Ascending aorta (tissue), 2 donors: ENCODE measurements around the gene CTSZ. TPM values are rescaled to one million over a fixed set of nuclear protein-coding genes. Genes with fewer than 3 reads are reported as not detected.

Experiments
- DNase-seq, 2 donors: peaks; one replicate each; pipeline ENCODE4 v3.0.0-alpha.2; 2019; ENCODE audit warnings: low spot score in 2 of 2
- H3K27ac ChIP-seq, 2 donors: fragments of 200-600 bp; sonication (generic); one replicate each; pipeline ENCODE4 v1.5.1; 2016 to 2017; ENCODE audit warnings: mild to moderate bottlenecking in 1 of 2
- H3K27me3 ChIP-seq: fragments of 200-600 bp; sonication (generic); one replicate; pipeline ENCODE4 v1.5.1; 2017
- H3K36me3 ChIP-seq, 2 donors: fragments of 200-600 bp; sonication (generic); one replicate each; pipeline ENCODE4 v1.5.1; 2016
- H3K4me1 ChIP-seq, 2 donors: fragments of 200-600 bp; sonication (generic); one replicate each; pipeline ENCODE4 v1.5.1; 2016 to 2017; ENCODE audit warnings: mild to moderate bottlenecking in 1 of 2
- H3K4me3 ChIP-seq, 2 donors: fragments of 200-600 bp; sonication (generic); one replicate each; pipeline ENCODE4 v1.5.1; 2016 to 2017; ENCODE audit warnings: mild to moderate bottlenecking in 1 of 2
- H3K9me3 ChIP-seq, 2 donors: fragments of 200-600 bp; sonication (generic); one replicate each; pipeline ENCODE4 v1.5.1; 2016
- intact Hi-C: fragments of 100-400 bp; cut with DNase I; formaldehyde crosslinking; loops from one replicate; pipeline ENCODE4 v1.15.1; 2023
- total RNA-seq: library from RNA; depleted of rRNA; stranded (reverse); fragments of >200 nt; gene quantifications from one replicate; pipeline ENCODE4 v1.1.0, GENCODE V29; 2016
- TF ChIP-seq, protein P1 (sequence below), 3 experiments: fragments of 200-600 bp in 2 of 3; fragments of 450-650 bp in 1 of 3; sonication (generic) in 2 of 3; IDR thresholded peaks; one replicate each; pipeline ENCODE4 v1.5.1; 2016 to 2019; ENCODE audit warnings: antibody characterized with exemption in 3 of 3, mild to moderate bottlenecking in 1 of 3, moderate library complexity in 1 of 3

The CTSZ gene
- total RNA-seq, 1 donor from 2014 or later: 342 TPM

- intact Hi-C loops: loop anchor here (5.0 kb wide), 1 partner anchor 943 kb away; no protein-coding TSS in a partner anchor
- TF ChIP-seq, protein P1, sequence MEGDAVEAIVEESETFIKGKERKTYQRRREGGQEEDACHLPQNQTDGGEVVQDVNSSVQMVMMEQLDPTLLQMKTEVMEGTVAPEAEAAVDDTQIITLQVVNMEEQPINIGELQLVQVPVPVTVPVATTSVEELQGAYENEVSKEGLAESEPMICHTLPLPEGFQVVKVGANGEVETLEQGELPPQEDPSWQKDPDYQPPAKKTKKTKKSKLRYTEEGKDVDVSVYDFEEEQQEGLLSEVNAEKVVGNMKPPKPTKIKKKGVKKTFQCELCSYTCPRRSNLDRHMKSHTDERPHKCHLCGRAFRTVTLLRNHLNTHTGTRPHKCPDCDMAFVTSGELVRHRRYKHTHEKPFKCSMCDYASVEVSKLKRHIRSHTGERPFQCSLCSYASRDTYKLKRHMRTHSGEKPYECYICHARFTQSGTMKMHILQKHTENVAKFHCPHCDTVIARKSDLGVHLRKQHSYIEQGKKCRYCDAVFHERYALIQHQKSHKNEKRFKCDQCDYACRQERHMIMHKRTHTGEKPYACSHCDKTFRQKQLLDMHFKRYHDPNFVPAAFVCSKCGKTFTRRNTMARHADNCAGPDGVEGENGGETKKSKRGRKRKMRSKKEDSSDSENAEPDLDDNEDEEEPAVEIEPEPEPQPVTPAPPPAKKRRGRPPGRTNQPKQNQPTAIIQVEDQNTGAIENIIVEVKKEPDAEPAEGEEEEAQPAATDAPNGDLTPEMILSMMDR (IDR thresholded peaks at IDR 0.05): no peak
- Histone ChIP-seq H3K4me3 (no peak overlapping the region), H3K9me3 (no peaks in the 10 kb centered on the region), H3K36me3 (peaks cover 87 to 97% of the 10 kb centered on the region in 2 donors), H3K27ac (peak overlapping the region in 1 of 2 donors; percentile 2), H3K4me1 (no peaks in the 10 kb centered on the region), H3K27me3 (no peaks in the 10 kb centered on the region)
- no peak for DNase-seq
These were observed 12.5 kb downstream of the CTSZ start for GRCh38 chr20:58994390-58995159.

DNA sequence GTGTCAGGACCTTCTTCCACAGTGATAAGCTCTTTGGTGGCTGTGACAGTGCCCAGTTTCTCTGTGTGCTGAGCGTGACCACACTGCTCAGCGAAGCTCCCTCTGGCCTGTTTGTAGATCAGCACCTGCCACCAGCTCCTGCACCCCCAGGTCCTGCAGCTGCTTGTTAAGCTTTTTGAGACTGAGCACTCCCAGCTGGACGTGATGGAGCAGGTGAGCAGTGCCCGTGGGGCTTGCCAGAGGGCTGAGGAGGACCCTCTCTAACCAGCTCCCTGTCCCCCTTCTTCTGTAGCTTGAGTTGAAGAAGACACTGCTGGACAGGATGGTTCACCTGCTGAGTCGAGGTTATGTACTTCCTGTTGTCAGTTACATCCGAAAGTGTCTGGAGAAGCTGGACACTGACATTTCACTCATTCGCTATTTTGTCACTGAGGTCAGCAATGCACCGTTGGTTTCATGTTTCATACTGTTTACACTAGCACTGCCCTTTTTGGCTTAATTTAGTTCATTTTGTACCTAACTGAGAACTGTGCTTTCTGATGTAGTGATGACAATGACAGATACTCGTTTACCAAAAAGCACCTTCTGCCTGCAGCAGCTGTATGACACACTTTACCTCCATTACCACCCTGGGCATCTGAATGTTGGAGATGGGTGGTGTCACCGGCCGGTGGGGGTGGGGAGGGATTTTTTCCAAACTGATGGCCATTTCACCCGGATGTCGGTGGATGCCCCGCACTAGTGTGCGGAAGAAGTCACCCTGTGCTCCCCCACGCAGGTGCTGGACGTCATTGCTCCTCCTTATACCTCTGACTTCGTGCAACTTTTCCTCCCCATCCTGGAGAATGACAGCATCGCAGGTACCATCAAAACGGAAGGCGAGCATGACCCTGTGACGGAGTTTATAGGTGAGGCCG, 13.5 kb downstream of the CTSZ start:
- peaks cover 84 to 97% of the 10 kb centered on the region in 2 donors for H3K36me3 ChIP-seq
- no peak for DNase-seq
- no peaks in the 10 kb centered on the region for H3K27me3 ChIP-seq
- H3K27ac ChIP-seq: no peak overlapping the region
- TF ChIP-seq, protein P1 (IDR thresholded peaks at IDR 0.05): no peak
- H3K4me3 ChIP-seq: no peak overlapping the region
- H3K4me1 ChIP-seq: no peaks in the 10 kb centered on the region
- no peaks in the 10 kb centered on the region for H3K9me3 ChIP-seq
- intact Hi-C loops: no loop called here

DNA sequence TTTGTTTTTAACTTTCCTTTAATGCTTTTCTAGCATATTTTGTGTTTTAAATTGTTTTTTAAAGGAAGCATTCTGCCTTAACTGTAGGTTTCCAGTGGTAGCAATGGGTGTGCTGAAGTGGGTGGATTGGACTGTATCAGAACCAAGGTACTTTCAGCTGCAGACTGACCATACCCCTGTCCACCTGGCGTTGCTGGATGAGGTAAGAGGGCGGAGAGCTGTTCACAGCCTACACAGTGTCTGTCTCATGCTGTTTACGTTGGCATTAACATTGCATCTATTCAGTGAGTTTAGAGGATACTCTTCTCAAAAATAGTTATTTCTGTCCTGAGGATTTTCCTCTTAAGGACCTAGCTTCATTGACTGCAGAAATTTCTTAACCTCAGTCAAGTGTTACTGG, 14.1 kb downstream of the CTSZ start:
- no peak overlapping the region for H3K4me3 ChIP-seq
- H3K36me3 ChIP-seq: peaks cover 81 to 97% of the 10 kb centered on the region in 2 donors
- intact Hi-C loops: no loop called here
- H3K27ac ChIP-seq: no peak overlapping the region
- no peaks in the 10 kb centered on the region for H3K4me1 ChIP-seq
- no peaks in the 10 kb centered on the region for H3K27me3 ChIP-seq
- no peaks in the 10 kb centered on the region for H3K9me3 ChIP-seq
- TF ChIP-seq, protein P1 (IDR thresholded peaks at IDR 0.05): no peak
- DNase-seq: no peak

DNA sequence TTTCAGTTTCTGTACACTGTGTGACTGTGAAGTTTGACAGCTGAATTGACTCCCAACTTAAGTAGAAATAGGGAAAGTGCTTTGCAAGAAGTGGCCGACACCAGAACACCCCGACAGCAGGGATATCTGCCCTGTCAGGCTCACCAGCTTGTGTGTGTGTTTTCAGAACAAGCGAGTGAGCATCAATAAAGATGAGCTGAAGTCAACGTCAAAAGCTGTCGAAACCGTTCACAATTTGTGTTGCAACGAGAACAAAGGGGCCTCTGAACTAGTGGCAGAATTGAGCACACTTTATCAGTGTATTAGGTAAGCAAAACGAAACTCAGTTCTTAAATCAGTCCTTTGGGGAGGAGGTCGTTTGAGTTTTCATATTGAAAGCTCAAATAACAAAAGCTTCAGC, 15.3 kb downstream of the CTSZ start:
- peaks cover 77 to 97% of the 10 kb centered on the region in 2 donors for H3K36me3 ChIP-seq
- H3K27ac ChIP-seq: no peak overlapping the region
- TF ChIP-seq, protein P1 (IDR thresholded peaks at IDR 0.05): no peak
- DNase-seq: no peak
- no peaks in the 10 kb centered on the region for H3K9me3 ChIP-seq
- intact Hi-C loops: no loop called here
- no peaks in the 10 kb centered on the region for H3K27me3 ChIP-seq
- no peaks in the 10 kb centered on the region for H3K4me1 ChIP-seq
- H3K4me3 ChIP-seq: no peak overlapping the region

DNA sequence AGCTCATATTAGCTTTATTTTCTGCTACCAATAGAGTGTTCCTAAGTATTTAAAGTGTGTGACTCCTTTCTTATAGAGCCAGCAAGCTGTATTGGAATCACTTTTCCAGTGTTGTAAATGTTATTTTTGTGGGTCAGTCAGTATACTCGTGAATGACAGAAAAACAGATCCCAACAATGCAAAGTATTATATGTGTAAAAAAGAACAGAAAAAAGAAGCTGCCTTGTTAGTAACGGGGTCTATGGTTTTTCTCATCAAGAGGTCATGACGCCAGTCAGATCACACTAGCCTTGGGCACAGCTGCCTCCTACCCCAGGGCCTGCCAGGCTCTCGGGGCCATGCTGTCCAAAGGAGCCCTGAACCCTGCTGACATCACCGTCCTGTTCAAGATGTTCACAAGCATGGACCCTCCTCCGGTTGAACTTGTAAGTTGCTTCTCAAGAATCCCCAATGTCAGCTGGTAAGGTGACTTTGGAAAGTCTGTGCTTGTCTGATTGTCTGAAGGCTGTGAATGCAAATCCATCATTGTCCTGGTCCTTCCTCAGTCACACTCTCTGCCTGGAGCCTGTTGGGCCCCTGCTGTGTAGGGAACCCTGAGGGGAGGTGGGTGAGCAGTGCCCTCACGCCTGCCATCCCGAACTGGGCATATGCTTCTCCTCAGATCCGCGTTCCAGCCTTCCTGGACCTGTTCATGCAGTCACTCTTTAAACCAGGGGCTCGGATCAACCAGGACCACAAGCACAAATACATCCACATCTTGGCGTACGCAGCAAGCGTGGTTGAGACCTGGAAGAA, 16.2 kb downstream of the CTSZ start:
- H3K36me3 ChIP-seq: peaks cover 73 to 95% of the 10 kb centered on the region in 2 donors
- no peak overlapping the region for H3K27ac ChIP-seq
- TF ChIP-seq, protein P1 (IDR thresholded peaks at IDR 0.05): no peak
- no peak overlapping the region for H3K4me3 ChIP-seq
- no peak for DNase-seq
- intact Hi-C loops: no loop called here
- H3K4me1 ChIP-seq: no peaks in the 10 kb centered on the region
- H3K27me3 ChIP-seq: no peaks in the 10 kb centered on the region
- no peaks in the 10 kb centered on the region for H3K9me3 ChIP-seq
